Heart left ventricle (tissue), 16 donors: Measurements from ENCODE around the gene TRPM1. TPM values are rescaled to one million over a fixed set of nuclear protein-coding genes. Genes with fewer than 3 reads are reported as not detected.

ENCODE experiments used
- ATAC-seq, 4 donors: fragments of 200-7000 bp; cut with Tn5 transposase; one replicate each; pipeline ENCODE4 v1.9.1; 2020 to 2022; ENCODE audit warnings: moderate library complexity in 4 of 4, mild to moderate bottlenecking in 3 of 4, moderate number of reproducible peaks in 1 of 4
- DNase-seq, 5 donors: peaks; one replicate each; pipeline ENCODE4 v3.0.0-alpha.2; 2020
- H3K27ac ChIP-seq, 12 donors: fragments of 200-600 bp; sonication (generic) in 4 of 12; one replicate each; pipeline versions ENCODE4 v1.5.0 to v1.8.0; 2016 to 2022; ENCODE audit warnings: mild to moderate bottlenecking in 2 of 12
- H3K27me3 ChIP-seq, 9 donors: fragments of 200-600 bp; sonication (generic) in 2 of 9; one replicate each; pipeline versions ENCODE4 v1.5.1 to v1.8.0; 2016 to 2022; ENCODE audit warnings: mild to moderate bottlenecking in 3 of 9
- H3K36me3 ChIP-seq, 9 donors: fragments of 200-600 bp; sonication (generic) in 2 of 9; one replicate each; pipeline versions ENCODE4 v1.5.0 to v1.8.0; 2018 to 2022; ENCODE audit warnings: mild to moderate bottlenecking in 2 of 9
- H3K4me1 ChIP-seq, 12 donors: fragments of 200-600 bp; sonication (generic) in 4 of 12; one replicate each; pipeline versions ENCODE4 v1.5.0 to v1.8.0; 2016 to 2022; ENCODE audit warnings: mild to moderate bottlenecking in 3 of 12
- H3K4me3 ChIP-seq, 12 donors: fragments of 200-600 bp; sonication (generic) in 4 of 12; one replicate each; pipeline versions ENCODE4 v1.5.0 to v1.8.0; 2017 to 2022; ENCODE audit warnings: mild to moderate bottlenecking in 9 of 12, moderate library complexity in 4 of 12
- H3K9me3 ChIP-seq, 12 donors: fragments of 200-600 bp; sonication (generic) in 4 of 12; one replicate each; pipeline versions ENCODE4 v1.5.0 to v1.8.0; 2016 to 2022; ENCODE audit warnings: mild to moderate bottlenecking in 1 of 12
- CTCF ChIP-seq, 12 donors: fragments of 200-600 bp; sonication (generic) in 4 of 12; IDR thresholded peaks; one replicate each; pipeline versions ENCODE4 v1.5.0 to v1.8.0; 2018 to 2022; ENCODE audit warnings: antibody characterized with exemption in 12 of 12, mild to moderate bottlenecking in 5 of 12
- POLR2A ChIP-seq, 2 donors: fragments of 450-650 bp; IDR thresholded peaks; one replicate each; pipeline ENCODE4 v1.6.1; 2017; ENCODE audit warnings: antibody characterized with exemption in 2 of 2, mild to moderate bottlenecking in 2 of 2, moderate library complexity in 2 of 2
- WGBS, 4 donors: extraction: QIAGEN DNeasy Blood & Tissue Kit in 2 of 4; methylation state at CpG; one replicate each; pipeline versions ENCODE4 v1.1.5 to v1.1.7; 2013 to 2018; 5-methylcytosine and 5-hydroxymethylcytosine counted together
- intact Hi-C, 10 donors: fragments of 100-400 bp; cut with DNase I; formaldehyde crosslinking; loops; one replicate each; pipeline versions ENCODE4 v1.11.1 to v1.14.2; 2022
- polyA plus RNA-seq, 2 donors: library from polyadenylated mRNA; stranded (reverse); fragments of 200-250 nt; gene quantifications; one replicate each; pipeline ENCODE4 v1.2.3, GENCODE V29; 2013
- total RNA-seq, 9 donors: library from RNA; depleted of rRNA in 2 of 9; stranded (reverse); fragments of >200 nt in 2 of 9; fragmentation: NEBNext Ultra II Directional in 3 of 9; extraction: Animal tissue kit (Norgen Biotek cat#: 25700) in 3 of 9; gene quantifications; one replicate each; pipeline versions ENCODE4 v1.1.0 to v1.2.4, GENCODE V29; 2016 to 2023
- donor health status: ischemic (EF 13 %, LVEDD 7.1; RV severe dilation, severe dysfunction).
- donor health status: healthy with polysubstance abuse.
- donor health status: DM: no; HTN: yes; CAD: no.
- donor health status: DM: no; HTN: no; CAD: no.
- donor health status: ischemic (EF 25% LVEDD 6.9; RV normal size, moderate dysfunction).
- donor health status: ischemic (EF 25% LVEDD 5.7; RV mildly dilated, moderate dysfunction).
- donor health status: healthy.
- donor health status: DM: yes; HTN: yes; CAD: no.
- donor health status: ischemic (EF 35%, LVEDD 5.7; RV mildly dilated, moderate dysfunction).
- donor health status: nonischemic (EF 11% LVEDD 7.7; RV severe dilation, severe dysfunction).
- donor health status: DM: yes; HTN: yes; CAD: no.
- donor health status: PGD.
- donor health status: ischemic (EF 29% LVEDD 5.4; RV normal size, mild dysfunction).
- donor health status: nonischemic (EF 23%, LVEDD 6.1; RV moderate dilation, normal function).

Gene TRPM1
- total and polyA plus RNA-seq, 11 donors = 0.25 TPM; not detected in 10

- peak overlapping the region in 10 of 12 donors; percentile 1 to 57 (median 44) for H3K27ac ChIP-seq
- H3K27me3 ChIP-seq = no peaks in the 10 kb centered on the region
These were observed 116.4 kb downstream of the TRPM1 start for GRCh38 chr15:30985081-30985531.

GRCh38 chr15:30984542-30984941 lies 117.0 kb downstream of the TRPM1 start:
- intact Hi-C loops = loop anchor here in 6 of 10 donors (5.0 to 10.0 kb wide), 5 partner anchors 60 to 150 kb away; no protein-coding TSS in a partner anchor
- ATAC-seq (peak in 3 of 4 donors; percentile 10 to 41 (median 26)), DNase-seq (no peak)
- Histone ChIP-seq H3K4me1 (peaks cover 0 to 88% (median 65%) of the 10 kb centered on the region in 12 donors), H3K4me3 (peak overlapping the region in 3 of 12 donors; percentile 1 to 16 (median 5)), H3K27me3 (no peaks in the 10 kb centered on the region), H3K36me3 (peaks cover 0 to 67% (median 10%) of the 10 kb centered on the region in 9 donors), H3K9me3 (no peaks in the 10 kb centered on the region), H3K27ac (peak overlapping the region in 9 of 12 donors; percentile 1 to 57 (median 45))
- 37 to 44% (median 39%) methylated on average over 6 of the region's 6 CpGs for WGBS, 4 donors
- TF ChIP-seq POLR2A (IDR thresholded peaks at IDR 0.05) = no peak
- TF ChIP-seq CTCF (IDR thresholded peaks at IDR 0.05) = no peak

More at GRCh38 chr15:30985081-30985531, 116.4 kb downstream of the TRPM1 start:
- Histone ChIP-seq H3K9me3 (no peaks in the 10 kb centered on the region), H3K4me1 (peaks cover 0 to 88% (median 70%) of the 10 kb centered on the region in 12 donors), H3K4me3 (peak overlapping the region in 1 of 12 donors; percentile 16), H3K36me3 (peaks cover 0 to 62% (median 9%) of the 10 kb centered on the region in 9 donors)
- intact Hi-C loops = loop anchor here in 5 of 10 donors (10.0 kb wide), 3 partner anchors 60 to 150 kb away; no protein-coding TSS in a partner anchor
- no peak for TF ChIP-seq POLR2A (IDR thresholded peaks at IDR 0.05)
- TF ChIP-seq CTCF (IDR thresholded peaks at IDR 0.05) = no peak
- DNase-seq (peak in 3 of 5 donors; percentile 29 to 39 (median 32)), ATAC-seq (peak; percentile 42 to 86 (median 54))
- 7 to 16% (median 14%) methylated on average over 3 of the region's 3 CpGs for WGBS, 4 donors

- ATAC-seq (no peak), DNase-seq (no peak)
- H3K27me3 ChIP-seq = no peaks in the 10 kb centered on the region
- intact Hi-C loops = loop anchor here in 6 of 10 donors (5.0 to 10.0 kb wide), 5 partner anchors 59 to 151 kb away; no protein-coding TSS in a partner anchor
- H3K4me3 ChIP-seq = peak overlapping the region in 1 of 12 donors; percentile 5
- peaks cover 0 to 88% (median 61%) of the 10 kb centered on the region in 12 donors for H3K4me1 ChIP-seq
- H3K36me3 ChIP-seq = peaks cover 0 to 71% (median 15%) of the 10 kb centered on the region in 9 donors
- TF ChIP-seq POLR2A (IDR thresholded peaks at IDR 0.05) (no peak), CTCF (IDR thresholded peaks at IDR 0.05) (no peak)
- 46 to 60% (median 51%) methylated on average over 3 of the region's 3 CpGs for WGBS, 4 donors
- H3K9me3 ChIP-seq = no peaks in the 10 kb centered on the region
- peak overlapping the region in 8 of 12 donors; percentile 1 to 54 (median 44) for H3K27ac ChIP-seq
These were observed 117.4 kb downstream of the TRPM1 start for GRCh38 chr15:30984118-30984517.

- no peaks in the 10 kb centered on the region for H3K9me3 ChIP-seq
- WGBS, 4 donors = 88 to 92% (median 91%) methylated on average over 5 of the region's 5 CpGs
- ATAC-seq (peak in 2 of 4 donors; percentile 53 to 62), DNase-seq (no peak)
- peak overlapping the region in 1 of 12 donors; percentile 39 for H3K27ac ChIP-seq
- peaks cover 0 to 69% (median 21%) of the 10 kb centered on the region in 9 donors for H3K36me3 ChIP-seq
- H3K4me3 ChIP-seq = no peak overlapping the region
- no peak for TF ChIP-seq CTCF (IDR thresholded peaks at IDR 0.05)
- no peak for TF ChIP-seq POLR2A (IDR thresholded peaks at IDR 0.05)
- peaks cover 0 to 64% (median 34%) of the 10 kb centered on the region in 12 donors for H3K4me1 ChIP-seq
- intact Hi-C loops = loop anchor here in 2 of 10 donors (10.0 kb wide), 3 partner anchors 65 to 225 kb away; no protein-coding TSS in a partner anchor
- no peaks in the 10 kb centered on the region for H3K27me3 ChIP-seq
These were observed 122.1 kb downstream of the TRPM1 start for GRCh38 chr15:30979457-30979856.
